HG03457 (cell line): Measurements from ENCODE around the gene MEG3.

Experiments
- ATAC-seq: cut with Tn5 transposase; IDR thresholded peaks from one replicate; pipeline ENCODE4 v1.9.1; 2021; ENCODE audit warnings: moderate number of reproducible peaks; ENCODE audit not compliant: unreplicated experiment

The MEG3 gene

DNA sequence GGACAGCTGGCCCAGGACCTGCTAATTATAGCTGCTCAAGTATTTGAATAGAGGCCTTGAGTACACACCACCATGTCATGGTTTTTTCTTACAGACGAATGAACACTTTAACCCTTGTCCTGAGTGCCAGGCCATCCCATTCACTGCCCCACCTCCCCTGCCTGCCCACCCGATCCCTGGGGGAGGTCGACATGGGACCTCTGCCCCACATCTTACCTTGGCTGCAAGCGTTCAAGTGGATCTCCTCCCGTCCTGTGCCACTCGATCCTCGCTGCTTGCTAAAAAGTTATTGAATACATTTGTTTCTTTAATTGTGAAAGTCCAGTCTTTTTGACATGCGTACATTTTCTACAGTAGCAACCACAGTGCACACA lies 67.3 kb downstream of the MEG3 start:
- ATAC-seq, result no peak

DNA sequence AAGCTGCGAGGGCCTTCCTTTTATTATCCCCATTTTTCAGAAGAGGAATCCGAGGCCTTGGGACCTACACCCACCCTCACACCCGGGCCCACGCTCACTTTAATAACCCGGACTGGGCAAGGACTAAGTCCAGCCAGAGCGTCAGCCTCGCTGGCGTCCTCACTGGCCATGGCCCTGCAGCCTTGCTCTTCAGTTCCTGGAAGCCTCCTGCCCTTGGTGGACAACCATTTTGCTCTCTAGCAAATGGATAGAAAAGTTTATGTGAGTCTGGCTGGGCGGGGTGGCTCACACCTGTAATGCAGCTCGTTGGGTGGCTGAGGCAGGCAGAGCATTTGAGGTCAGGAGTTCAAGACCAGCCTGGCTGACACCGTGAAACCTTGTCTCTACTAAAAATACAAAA lies 67.8 kb downstream of the MEG3 start:
- no peak for ATAC-seq

DNA sequence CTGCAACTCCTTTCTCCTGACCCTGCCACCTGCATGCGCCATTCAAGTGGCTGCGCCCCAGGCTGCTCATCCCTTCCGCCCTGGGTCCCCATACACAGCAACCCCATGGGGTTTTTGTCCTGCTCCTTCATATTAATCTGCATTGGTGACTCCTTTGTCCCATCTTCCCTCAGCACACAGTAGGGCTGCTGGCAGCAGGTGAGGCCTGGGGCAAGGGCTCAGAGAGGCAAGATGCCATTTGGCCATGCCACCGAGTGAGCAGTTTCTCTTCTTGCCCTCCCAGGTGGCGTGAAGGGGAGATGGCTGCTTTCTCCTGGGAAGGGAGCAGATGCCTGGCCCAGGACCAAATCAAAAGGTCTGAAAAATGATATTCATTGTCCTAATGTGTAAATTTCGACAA lies 68.5 kb downstream of the MEG3 start:
- no peak for ATAC-seq

DNA sequence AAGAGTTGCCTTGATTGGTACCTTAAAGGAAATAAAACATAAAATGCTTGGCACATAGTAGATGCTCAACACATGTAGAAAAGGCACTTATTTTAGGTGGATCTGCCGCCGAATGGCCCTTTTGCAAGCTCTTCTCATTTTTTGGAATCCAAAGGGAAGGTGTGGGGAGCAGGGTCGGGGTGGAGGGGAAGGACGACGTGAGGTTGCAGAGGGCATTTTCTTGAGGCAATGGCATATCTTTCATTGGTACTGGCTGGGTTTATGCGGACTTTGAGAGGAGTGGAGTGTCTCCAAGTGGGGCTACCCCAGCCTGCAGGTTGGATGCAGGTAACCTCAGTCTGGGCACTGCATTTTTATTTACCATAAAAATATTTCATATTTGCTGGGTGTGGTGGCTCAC lies 69.5 kb downstream of the MEG3 start:
- ATAC-seq, result no peak

DNA sequence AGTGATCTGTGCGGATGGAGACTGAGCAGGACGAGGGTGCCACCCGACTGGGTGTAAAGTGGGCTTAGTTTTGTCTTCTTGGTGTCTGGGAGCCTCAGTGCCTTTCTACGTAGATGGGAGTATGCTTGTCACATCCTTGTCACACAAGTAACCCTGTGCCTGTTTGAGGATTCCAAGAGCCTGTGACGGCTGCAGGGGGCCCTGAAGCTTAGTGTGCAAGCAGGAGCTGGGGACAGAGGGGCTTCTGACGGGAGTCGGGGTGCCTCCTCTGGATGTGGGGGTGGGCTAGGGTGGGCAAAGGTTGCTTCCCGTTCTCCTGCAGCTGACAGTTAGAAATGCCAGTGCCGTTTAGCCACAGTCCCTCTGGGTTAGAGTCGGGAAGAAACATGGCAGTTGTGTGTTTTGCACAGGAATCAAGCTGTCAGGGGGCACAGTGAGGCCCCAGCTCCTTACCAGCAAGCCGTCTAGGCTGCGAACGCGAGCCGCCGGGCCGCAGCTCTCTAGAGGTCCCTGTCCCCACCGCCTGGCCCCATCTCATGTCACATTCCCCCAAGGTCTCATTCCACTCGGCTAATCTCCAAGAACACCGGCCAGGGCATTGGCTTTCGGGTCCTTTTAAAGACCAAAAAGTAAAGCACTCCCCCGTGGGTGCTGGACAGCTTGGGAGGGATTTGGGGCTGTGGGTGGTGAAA lies 70.6 kb downstream of the MEG3 start:
- ATAC-seq, result no peak

DNA sequence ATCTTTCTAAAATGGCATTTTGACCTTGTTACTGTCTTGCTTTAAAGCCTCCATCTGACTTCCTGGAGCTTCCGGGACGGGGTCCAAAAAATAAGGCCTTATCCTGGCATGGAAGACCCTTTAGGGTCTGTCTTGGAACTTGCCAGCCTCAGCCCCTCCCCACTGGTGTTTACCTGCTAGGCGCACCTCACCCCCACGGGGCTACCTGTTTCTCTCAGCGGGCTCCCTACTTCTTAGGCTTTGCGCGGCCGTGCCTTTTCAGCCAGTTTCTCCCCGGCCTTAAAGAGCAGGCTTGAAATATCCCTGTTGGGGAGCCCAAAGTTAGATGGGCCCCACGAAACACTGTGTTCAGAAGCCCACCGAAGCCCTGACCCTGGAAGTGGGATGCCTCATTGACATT lies 72.5 kb downstream of the MEG3 start:
- ATAC-seq, result no peak

DNA sequence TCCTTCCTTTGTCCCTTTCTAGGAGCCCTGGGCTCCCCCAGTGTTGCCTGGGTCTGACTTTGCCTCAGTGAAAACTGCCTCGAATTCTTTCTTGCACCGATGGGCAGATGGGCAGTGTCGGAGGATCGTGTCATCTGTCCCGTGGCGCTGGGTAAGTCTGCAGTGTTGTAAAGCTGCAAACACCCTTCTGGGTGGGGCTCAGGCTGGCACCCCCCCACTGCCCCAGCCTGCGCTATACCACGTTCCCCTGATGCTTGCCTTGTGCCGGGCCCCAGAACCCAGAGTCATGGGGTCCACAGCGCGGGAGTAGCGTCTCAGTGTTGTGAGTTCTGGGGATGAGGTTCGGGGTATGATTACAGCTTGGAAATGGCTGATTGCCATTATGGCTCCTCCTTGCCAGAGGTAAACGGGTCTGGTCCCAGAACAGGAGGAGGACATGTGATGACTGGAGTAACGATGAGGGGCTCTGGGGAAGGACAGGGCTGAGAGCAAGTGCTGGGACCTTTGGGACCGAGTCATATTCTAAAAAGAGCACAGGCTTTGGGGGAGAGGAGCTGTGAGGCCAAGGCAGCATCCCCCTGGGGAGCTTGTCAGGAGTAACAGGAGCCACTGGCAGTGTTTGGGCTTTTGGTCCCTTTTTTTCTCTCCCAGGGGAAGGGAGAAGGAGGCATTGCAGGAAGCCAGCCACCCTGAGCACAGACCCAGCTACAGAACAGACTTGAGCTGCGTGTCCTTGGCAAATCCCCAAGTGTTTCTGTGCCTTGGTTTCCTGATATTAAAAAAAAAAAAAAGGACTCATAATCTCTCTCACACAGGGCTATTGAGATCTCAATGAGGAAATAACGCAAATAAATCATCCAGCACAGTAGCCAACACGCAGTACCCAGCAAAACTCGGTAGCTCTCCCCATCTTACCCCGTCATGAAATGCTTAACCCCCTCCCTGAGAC lies 73.3 kb downstream of the MEG3 start:
- ATAC-seq, result no peak

DNA sequence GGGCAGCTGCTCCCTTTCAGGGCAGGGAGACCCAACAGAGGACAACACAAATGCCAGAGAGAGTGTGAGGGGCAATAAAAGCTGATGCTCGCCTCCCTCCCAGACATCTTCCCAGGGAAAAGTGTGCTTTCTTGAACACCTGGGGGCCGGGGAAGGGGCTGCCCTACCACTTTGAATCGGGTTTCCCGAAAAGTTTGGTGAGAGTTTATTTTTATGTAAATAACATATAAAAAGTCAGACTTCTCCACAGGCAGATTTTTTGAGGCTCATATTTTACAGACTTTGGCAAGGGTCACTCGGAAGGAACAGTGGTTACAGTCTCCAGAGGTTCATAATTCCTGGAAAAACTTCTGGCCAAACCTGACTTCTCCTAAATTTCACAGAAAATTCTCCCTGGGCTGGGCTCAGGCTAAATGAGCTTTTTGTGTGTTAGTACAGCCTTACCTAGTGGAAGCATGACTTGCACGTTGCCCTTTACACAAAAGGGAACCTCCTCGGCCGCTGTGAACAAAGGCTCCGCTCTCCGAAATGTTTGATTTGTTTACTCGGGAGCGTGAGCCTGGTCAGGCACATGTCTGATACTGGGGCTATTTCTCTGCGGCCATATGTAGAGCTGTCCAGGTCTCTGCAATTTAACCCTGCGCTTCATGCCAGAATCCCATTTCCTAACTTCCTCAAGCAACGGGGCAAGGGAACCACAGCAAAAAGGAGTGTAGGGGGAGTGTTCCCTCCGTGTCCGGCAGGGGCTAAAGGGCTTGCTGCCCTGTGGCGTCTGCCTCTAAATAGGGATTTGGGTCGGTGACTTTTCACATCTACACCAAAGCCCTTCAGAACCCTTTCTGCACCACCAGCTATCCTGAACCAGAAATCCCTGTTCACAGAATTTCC lies 74.2 kb downstream of the MEG3 start:
- ATAC-seq, result no peak

DNA sequence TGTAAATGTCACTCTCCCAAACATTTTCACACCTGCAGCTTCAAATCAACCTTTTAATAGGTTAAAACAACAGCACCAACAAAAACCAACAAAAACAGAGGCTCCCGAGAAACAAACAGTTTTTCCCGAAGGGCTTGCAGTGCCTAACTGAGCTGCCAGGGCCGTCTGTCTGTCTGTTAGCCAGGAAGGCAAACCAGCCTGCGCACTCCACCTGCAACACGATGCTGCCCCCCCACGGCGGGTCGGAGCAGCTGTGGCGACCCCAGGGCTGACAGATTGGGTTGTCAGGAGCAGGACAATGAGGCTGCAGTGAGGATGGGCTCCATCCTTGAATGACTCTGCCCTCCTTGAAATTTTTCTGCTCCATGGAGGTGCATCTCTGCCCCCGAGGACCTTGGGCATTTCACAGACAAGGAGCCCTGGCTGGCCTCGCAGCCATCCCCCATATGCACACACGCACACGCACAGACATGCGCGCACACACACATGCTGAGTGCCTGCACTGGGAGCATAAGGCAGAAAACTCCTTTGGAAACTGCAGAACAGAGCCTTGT lies 75.0 kb downstream of the MEG3 start:
- ATAC-seq, result no peak

DNA sequence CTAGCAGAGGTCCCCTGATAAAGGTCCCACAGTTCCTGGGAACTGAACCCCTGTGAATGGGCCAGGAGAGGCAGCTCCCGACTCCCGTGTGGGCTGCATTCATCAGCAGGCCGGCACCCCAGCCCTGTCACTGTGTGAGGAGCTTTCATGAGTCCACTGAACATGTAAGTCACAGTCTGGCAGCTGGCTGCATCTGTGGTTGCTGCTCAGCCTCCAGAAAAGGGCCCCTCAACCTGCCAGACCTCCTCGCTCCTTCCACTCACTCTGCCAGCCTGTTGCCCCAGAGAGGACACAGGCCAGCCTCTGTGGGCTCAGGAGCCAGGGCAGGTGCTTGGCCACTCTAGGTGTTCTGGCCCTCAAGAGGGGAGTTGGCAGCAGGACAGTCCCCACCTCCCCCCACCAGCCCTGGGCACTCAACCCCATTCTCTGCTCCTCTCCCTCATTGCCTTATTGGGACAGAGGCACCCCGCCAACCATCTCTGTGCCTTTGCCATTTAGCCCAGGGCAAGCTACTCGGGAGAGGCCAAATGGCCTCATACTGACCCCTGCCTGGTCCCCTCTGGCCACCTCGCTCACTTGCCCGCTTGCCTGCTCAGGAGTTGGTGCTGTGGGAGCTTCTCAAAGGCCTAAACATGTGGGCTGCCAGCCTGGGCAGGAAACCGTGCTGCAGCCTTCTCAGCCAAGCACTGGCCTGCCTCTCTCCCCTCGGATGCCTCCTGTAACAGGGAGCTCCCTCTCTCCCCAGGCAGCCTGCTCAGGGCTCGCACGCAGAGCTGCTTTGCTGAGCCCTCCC lies 75.7 kb downstream of the MEG3 start:
- no peak for ATAC-seq

DNA sequence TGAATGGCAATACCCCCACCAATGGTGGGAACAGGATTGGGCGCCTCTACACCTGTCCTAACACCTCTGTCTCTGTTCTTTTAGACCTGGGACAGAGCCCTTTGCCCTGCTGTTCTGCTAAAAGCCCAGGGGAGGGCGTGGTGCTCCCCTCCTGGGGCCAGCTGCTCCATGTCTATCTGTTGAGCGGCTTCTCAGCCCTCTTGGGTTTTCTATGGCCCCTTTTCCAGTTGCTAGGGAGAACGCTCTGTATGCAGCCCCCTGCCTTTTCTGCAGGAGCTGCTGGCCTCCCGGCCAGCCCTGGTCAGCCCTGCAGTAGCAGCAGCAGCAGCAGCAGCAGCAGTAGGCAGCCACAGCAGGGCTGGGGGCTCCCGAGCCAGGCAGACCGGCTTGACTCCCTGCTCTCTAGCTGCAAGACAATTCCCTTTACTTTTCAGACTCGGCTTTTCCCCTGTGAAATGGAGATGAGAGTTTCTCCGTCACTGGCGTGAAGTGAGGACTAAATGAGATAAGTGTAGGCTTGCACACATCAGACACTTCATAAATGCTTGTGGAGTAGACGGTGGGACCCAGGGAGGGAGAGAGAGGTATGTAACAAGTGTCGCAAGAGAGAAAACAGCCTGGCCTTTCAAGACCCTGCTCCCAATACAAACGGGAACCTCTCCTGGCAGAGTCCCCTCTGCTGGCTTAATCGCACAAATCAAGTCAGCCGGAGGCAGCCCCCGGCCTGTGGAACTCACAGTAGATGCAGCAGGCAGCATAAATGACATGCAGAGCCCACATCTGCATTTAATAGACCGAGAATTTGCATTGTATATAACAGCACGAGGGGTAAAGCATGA lies 76.6 kb downstream of the MEG3 start:
- ATAC-seq, result no peak

DNA sequence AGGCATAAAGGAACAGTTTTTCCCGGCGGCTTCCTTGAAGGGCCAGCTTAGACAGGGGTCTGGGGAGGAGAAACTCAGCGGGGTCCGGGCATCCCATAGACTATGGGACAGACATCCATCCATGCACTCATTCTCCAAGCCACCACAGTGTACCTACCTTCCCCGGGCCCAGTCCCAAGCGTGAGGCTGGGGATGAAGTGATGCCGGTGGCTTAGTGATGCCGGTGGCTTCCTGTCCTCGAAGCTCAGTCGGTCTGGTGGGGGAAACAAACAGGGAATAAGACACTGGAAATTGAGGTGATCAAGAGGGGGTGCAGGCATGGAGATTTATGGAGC lies 77.2 kb downstream of the MEG3 start:
- ATAC-seq, result no peak

DNA sequence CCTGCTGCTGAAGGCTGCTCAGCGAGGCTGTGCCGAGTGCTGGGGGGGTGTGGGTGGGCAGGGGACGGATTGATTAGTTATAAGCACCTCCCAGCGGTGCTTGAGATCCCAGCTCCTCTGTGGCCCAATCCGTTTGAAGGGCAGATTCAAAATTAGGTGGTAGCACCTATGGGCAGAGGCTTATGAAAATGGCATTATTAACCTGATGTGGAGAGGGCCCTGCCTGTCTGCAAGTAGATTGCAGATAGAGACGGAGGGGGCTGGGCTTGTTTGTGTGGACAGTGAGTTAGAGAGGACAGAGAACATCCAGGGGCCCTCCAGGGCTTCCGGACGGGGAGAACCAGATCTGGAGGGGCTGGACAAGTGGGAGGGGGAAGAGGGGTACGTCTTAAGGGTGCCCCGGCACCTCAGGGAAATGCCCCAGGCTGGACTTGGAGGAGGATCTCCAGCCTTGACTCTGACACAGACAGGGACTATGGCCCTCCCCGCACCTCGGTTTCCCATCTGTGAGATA lies 77.8 kb downstream of the MEG3 start, which contains the start of gene RTL1:
TSS of gene RTL1 (minus strand) at position 51 of the 514 bp plus-strand sequence. CDS start 18,934 bp downstream, outside the sequence.
- no peak for ATAC-seq

DNA sequence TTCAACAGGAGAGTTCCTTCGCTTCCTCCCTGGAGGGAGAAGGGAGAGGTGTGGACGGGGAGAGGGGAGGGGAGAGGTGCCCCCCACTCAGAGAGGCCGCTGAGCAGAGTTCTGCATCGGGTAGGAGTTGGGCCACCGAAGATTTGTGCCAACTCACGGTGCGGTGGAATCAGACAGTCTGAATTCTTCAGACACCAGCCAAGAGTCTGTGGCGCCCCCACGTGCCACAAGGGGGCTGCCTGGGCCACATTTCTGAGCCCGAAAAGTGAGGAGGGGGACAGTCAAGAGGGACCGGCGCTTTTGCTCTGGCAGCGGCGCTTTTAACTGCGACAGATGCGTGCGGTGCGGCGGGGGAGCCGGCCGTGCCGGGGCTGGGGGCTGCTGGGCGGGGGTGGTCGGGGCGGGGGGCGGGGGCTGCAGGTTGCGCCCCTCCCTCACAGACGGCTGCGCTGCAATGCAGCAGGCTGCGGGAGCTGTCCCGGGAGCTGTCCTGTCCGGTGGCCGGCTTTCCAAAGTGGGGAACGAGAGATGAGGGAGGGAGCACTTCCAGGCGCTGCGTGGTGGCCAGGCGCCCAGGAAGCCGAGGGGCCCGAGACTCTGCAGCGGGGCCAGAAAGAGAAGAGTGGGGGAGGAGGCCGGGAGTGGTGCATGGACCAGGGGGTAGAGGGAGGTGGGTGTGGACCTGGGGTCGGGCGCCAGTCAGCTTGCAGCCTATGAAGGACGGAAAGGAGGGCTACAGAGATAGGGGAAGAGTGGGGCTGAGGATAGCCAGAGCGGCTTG lies 78.6 kb downstream of the MEG3 start:
- no peak for ATAC-seq

DNA sequence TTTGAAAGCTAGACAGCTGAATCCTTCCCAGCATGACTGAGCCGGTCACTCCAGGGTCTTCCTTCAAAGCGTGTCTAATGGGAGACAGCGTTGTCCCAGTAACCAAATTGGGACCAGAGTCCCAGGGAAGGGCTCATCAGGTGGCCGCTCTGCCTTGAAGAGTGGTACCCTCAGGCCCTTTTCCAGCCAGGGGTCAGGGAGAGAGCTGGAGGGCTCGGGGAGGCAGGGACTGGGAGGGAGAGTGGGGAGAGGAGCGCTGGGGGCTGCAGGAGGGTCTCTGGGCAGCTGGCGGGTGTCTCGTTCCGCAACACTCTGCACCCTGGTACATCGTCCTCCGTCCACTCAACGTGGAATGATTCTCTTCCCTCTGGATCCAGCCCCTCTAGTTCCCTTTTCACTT lies 79.2 kb downstream of the MEG3 start:
- no peak for ATAC-seq

DNA sequence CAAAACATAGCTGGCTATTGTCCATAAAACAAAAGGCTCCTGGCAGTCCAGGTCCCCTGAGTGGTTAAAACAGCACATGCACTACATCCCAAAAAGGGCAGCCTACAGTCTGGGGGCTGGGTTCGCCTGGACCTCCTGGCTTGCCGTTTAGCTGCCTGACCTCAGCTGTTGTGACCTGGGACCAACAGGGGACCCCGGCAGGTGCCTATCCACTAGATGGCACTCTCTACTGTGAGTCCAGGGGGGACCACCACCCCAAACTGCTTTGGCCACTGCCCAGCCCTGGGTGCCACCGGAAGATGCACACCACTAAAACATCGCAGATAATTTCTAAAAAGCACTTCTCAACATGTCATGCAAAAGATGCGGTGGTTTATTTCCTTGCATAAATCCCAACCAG lies 80.5 kb downstream of the MEG3 start:
- no peak for ATAC-seq

DNA sequence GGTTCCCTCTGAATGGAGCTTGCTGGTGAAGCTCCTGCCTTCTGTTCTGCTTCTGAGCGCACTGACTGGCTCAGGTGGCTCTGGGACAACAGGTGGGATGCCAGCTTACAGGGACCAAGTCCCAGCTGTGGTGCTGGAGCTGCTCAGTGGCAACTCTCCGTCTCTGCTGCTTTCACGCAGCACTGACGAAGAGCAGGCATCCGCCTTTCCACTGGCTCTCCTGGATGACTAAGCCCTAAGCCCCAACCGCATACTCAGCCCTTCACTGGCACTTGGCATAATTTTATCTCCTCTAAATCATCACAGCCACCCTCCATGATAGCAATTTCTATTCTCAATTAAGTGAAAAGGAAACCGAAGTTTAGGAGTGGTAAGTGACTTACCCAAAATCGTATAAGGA lies 81.3 kb downstream of the MEG3 start:
- ATAC-seq, result no peak

DNA sequence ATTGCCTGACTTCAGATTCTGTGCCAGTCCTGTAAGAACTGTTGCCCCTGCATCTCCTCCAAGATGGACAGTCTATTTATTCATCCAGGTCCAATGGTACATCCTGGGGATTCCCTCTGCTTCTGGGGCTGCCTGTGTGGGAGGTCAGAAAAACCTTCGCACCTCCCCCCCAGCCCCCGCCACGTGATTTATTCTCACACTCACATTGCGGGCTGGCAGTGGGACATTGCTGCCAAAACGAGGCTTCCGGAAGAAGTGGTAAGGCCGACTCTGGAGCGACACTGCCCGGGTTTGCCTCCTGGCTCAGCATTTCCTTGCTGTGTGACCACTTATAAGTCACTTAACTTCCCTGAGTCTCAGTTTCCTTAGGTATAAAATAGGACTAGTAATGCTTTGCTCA lies 83.5 kb downstream of the MEG3 start:
- no peak for ATAC-seq
